ENCODE measurements around the gene EPO.

- TF ChIP-seq CTCF (IDR thresholded peaks at IDR 0.05) (no peak), EZH2 (IDR thresholded peaks at IDR 0.05; ENCODE audit: borderline replicate concordance, insufficient read depth, low read depth, low read length, poor library complexity, severe bottlenecking) (no peak)
Observed at GRCh38 chr7:100687261-100687660, 33.0 kb upstream of the EPO start.
